Measurements from ENCODE around the gene EEIG1.
A peak's percentile ranks its signal among the peaks of the same experiment; 100 is the strongest.

Gene EEIG1

GRCh38 chr9:127987103-127987614, 6.4 kb upstream of the EEIG1 start:
- no peak overlapping the region for H3K4me3 ChIP-seq (ENCODE audit: low read length)
- no peaks in the 10 kb centered on the region; the same call in 1 of the 2 replicates for H3K9me3 ChIP-seq (ENCODE audit: insufficient read depth, low read length)
- H2AFZ ChIP-seq (ENCODE audit: low read depth, low read length): no peak overlapping the region
- H3K36me3 ChIP-seq (replicated peaks; ENCODE audit: low read depth, low read length): no peaks in the 10 kb centered on the region
- no peaks in the 10 kb centered on the region for H3K79me2 ChIP-seq (ENCODE audit: low read length)
- no peak overlapping the region for H3K9ac ChIP-seq (ENCODE audit: low read length)
- TF ChIP-seq EZH2phosphoT487 (IDR thresholded peaks at IDR 0.05; ENCODE audit: low read depth): no peak
- no peak for TF ChIP-seq CTCF (IDR thresholded peaks at IDR 0.05; ENCODE audit: low read depth, low read length)
- H4K20me1 ChIP-seq (ENCODE audit: insufficient read depth, low read length): no peaks in the 10 kb centered on the region
- H3K27ac ChIP-seq (ENCODE audit: low read length): no peak overlapping the region
- no peaks in the 10 kb centered on the region for H3K27me3 ChIP-seq (ENCODE audit: low read depth, low read length)
- H3K4me1 ChIP-seq (ENCODE audit: low read length): peaks cover 25% of the 10 kb centered on the region
- no peak overlapping the region for H3K4me2 ChIP-seq (ENCODE audit: low read length)

GRCh38 chr9:127985011-127985410, 4.2 kb upstream of the EEIG1 start:
- TF ChIP-seq CTCF (IDR thresholded peaks at IDR 0.05; ENCODE audit: low read depth, low read length) (no peak), EZH2phosphoT487 (IDR thresholded peaks at IDR 0.05; ENCODE audit: low read depth) (no peak)
- no peaks in the 10 kb centered on the region for H4K20me1 ChIP-seq (ENCODE audit: insufficient read depth, low read length)
- no peaks in the 10 kb centered on the region for H3K27me3 ChIP-seq (ENCODE audit: low read depth, low read length)
- H2AFZ ChIP-seq (ENCODE audit: low read depth, low read length): no peak overlapping the region
- no peak overlapping the region for H3K4me3 ChIP-seq (ENCODE audit: low read length)
- H3K9me3 ChIP-seq (ENCODE audit: insufficient read depth, low read length): no peaks in the 10 kb centered on the region; the same call in 1 of the 2 replicates
- no peak overlapping the region for H3K4me2 ChIP-seq (ENCODE audit: low read length)
- H3K27ac ChIP-seq (ENCODE audit: low read length): no peak overlapping the region
- no peaks in the 10 kb centered on the region for H3K36me3 ChIP-seq (replicated peaks; ENCODE audit: low read depth, low read length)
- no peak overlapping the region for H3K9ac ChIP-seq (ENCODE audit: low read length)
- peaks cover 19% of the 10 kb centered on the region for H3K4me1 ChIP-seq (ENCODE audit: low read length)
- H3K79me2 ChIP-seq (ENCODE audit: low read length): no peaks in the 10 kb centered on the region

- no peak overlapping the region for H3K9ac ChIP-seq (ENCODE audit: low read length)
- H3K27ac ChIP-seq (ENCODE audit: low read length): peak overlapping the region; percentile 30; the same call in 1 of the 2 replicates
- H3K9me3 ChIP-seq (ENCODE audit: insufficient read depth, low read length): no peaks in the 10 kb centered on the region; the same call in 1 of the 2 replicates
- no peaks in the 10 kb centered on the region for H3K36me3 ChIP-seq (replicated peaks; ENCODE audit: low read depth, low read length)
- H3K27me3 ChIP-seq (ENCODE audit: low read depth, low read length): no peaks in the 10 kb centered on the region
- H2AFZ ChIP-seq (ENCODE audit: low read depth, low read length): no peak overlapping the region
- peak overlapping the region; percentile 40 for H3K4me2 ChIP-seq (ENCODE audit: low read length)
- H4K20me1 ChIP-seq (ENCODE audit: insufficient read depth, low read length): no peaks in the 10 kb centered on the region
- no peak for TF ChIP-seq EZH2phosphoT487 (IDR thresholded peaks at IDR 0.05; ENCODE audit: low read depth)
- no peak for TF ChIP-seq CTCF (IDR thresholded peaks at IDR 0.05; ENCODE audit: low read depth, low read length)
- H3K79me2 ChIP-seq (ENCODE audit: low read length): peaks cover 10% of the 10 kb centered on the region; the same call in 1 of the 2 replicates
- no peak overlapping the region for H3K4me3 ChIP-seq (ENCODE audit: low read length)
- peaks cover 28% of the 10 kb centered on the region for H3K4me1 ChIP-seq (ENCODE audit: low read length)
These were observed 3.1 kb upstream of the EEIG1 start for GRCh38 chr9:127983847-127984289.

- no peaks in the 10 kb centered on the region for H3K36me3 ChIP-seq (replicated peaks; ENCODE audit: low read depth, low read length)
- H2AFZ ChIP-seq (ENCODE audit: low read depth, low read length): no peak overlapping the region
- H4K20me1 ChIP-seq (ENCODE audit: insufficient read depth, low read length): no peaks in the 10 kb centered on the region
- H3K4me1 ChIP-seq (ENCODE audit: low read length): peaks cover 38% of the 10 kb centered on the region
- H3K4me3 ChIP-seq (ENCODE audit: low read length): no peak overlapping the region
- peaks cover 15% of the 10 kb centered on the region; the same call in 1 of the 2 replicates for H3K79me2 ChIP-seq (ENCODE audit: low read length)
- H3K9me3 ChIP-seq (ENCODE audit: insufficient read depth, low read length): no peaks in the 10 kb centered on the region; the same call in 1 of the 2 replicates
- no peak overlapping the region for H3K27ac ChIP-seq (ENCODE audit: low read length)
- no peak for TF ChIP-seq EZH2phosphoT487 (IDR thresholded peaks at IDR 0.05; ENCODE audit: low read depth)
- TF ChIP-seq CTCF (IDR thresholded peaks at IDR 0.05; ENCODE audit: low read depth, low read length): no peak
- H3K27me3 ChIP-seq (ENCODE audit: low read depth, low read length): no peaks in the 10 kb centered on the region
- H3K4me2 ChIP-seq (ENCODE audit: low read length): no peak overlapping the region
- no peak overlapping the region for H3K9ac ChIP-seq (ENCODE audit: low read length)
These were observed 2.1 kb upstream of the EEIG1 start for GRCh38 chr9:127982912-127983311.
